Activated T-cell treated with anti-CD3 and anti-CD28 coated beads for 24 hours (primary cell): ENCODE measurements around the gene LNX1.
"Not testable (repeated sequence)": the region's sequence is repeated elsewhere in the genome, so short reads cannot be mapped to it uniquely, and the experiment has no call there.

Experiments used
- DNase-seq: peaks from one replicate; pipeline ENCODE4 v3.0.0-alpha.2; 2020; ENCODE audit warnings: low read depth

Gene LNX1

GRCh38 chr4:53490965-53491622 is 100.2 kb downstream of the LNX1 start:
- DNase-seq = no peak

DNA sequence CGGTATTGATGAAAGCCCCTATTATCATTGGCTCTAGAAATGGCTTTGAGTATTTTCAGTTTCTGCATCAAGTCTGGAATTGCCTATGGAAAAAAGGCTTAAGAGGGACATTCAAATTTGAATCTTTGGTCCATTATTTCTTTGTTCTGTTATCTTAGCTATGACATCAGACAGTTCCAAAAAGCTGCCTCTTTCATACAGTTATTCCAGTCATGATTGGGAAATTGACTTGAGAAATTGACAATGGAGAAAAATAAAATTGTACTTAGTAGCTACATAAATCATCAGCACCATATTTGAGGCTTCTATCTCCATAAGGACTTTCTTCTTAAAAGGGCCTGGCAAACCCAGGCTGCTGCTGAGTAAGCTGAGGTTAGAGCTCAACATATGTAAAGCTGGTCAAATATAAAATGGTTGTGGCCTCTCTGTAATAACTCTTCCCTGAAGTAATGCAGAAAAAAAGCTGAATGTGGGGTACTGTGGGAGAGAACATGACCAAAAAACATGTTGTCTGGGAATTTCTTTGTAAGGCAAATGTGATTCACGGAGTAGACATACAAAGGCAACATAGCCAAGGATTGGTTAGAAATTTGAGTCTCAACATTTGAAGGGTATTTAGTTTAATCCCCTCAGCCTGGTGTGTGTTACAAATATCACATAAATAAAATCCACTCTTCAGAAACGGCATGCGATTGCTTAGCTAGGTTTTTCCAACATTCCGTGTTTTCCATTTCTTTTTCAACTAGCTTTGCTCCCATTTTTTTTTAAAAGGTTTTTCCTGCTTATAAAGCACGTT is 100.9 kb downstream of the LNX1 start:
- DNase-seq = no peak

DNA sequence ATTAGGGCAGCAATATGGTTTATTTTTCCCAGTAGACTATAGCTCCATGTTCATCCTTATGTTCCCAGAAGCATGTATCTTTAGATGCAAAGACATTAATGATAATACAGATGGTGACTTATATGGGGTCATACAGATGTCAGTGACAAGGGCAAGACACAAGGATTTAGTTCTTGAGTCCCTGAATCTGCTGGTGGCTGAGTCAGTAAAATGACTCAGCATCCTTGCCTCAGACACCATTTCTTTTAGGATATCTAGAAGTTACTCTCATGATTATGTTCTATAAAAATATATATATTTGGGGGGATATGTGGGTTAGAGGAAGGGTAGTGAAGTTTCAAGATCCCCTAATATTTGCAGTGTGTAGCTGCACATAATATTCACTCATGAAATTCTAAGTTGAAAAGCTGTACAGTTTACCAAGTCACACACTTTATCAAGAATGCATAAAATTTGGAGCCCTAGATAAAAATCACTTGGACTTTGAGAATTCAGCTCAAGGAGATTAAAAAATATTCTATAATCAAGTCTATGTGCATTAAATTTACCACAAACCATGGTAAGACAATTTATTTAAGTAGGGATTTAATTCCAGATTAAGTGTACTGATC is 101.9 kb downstream of the LNX1 start:
- DNase-seq = no peak

DNA sequence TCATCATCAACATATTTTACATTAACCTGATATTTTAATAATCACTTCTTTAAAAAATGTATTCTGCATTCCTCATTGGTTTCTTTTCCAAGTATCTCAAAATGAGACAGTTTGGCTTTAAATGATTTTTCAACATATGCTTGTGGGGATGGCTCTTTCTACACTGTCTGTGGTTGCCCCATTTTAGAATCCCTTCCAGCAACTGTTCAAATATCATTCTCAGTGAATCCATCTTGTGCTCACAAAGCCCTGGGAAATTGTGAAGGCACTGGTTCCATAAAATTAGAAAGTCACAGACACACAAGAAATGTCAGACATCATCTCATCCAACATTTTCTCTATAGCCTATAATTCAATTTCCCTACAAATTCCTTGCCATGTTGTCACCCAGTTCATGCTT is 103.5 kb downstream of the LNX1 start:
- DNase-seq = no peak

GRCh38 chr4:53485658-53486040 is 105.6 kb downstream of the LNX1 start:
- no peak for DNase-seq

GRCh38 chr4:53484911-53485657 is 106.2 kb downstream of the LNX1 start:
- no peak for DNase-seq

GRCh38 chr4:53483250-53483649 is 108.0 kb downstream of the LNX1 start:
- DNase-seq = no peak

DNA sequence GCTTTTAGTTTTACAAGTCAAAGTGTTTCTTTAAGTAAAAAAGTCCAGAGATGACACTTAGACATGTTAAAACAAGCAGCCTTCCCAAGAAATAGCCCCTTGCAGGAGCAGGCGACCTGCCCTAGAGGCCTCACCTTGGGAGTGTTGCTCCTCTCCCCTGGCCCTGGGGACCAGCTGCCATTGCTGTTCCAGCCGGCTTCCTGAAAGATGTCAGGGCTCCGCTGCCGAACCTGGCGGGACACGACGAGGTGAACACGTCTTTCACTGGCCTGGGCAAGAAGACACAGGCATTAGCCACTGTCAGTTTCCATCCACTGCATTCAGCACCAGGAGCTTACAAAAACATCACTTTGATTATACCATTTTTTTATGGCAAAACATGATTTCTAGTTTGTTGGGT is 109.7 kb downstream of the LNX1 start:
- DNase-seq = no peak

GRCh38 chr4:53480909-53481308 is 110.4 kb downstream of the LNX1 start:
- DNase-seq = no peak

DNA sequence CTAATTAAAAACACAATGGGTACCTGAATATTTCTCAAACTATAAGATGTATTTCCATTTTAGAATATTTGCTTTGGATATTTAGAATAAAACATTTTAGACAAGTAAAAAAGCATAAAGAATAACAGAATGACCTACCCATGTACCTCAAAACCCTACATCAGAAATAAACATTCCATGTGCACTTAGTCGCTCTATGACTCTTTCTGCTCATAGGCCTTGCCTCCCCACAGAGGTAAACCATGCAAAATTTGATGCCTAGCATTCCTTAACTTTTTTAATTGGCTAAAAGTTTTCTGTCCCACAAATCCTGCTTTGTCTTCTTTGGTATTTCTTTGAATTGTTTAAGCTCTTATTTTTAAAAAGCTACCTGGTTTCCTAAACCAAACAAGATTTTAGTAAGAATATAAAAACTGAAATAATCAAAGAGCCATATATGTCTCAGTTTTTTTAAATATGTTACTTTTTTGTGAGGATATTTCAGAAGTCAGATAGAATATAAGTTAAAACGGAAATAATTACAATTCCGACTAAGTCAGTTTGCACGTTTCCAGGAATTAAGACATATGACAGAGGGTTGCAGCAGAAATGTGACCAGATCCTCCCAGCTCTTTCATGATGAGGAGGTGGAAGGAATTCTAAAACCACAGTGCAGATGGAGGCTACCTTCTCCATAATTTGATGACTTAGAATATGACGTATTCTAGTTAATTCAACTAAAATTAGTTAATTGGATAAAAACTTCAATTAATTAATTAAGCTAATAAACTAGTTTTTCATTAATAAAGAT is 111.4 kb downstream of the LNX1 start:
- DNase-seq = no peak

DNA sequence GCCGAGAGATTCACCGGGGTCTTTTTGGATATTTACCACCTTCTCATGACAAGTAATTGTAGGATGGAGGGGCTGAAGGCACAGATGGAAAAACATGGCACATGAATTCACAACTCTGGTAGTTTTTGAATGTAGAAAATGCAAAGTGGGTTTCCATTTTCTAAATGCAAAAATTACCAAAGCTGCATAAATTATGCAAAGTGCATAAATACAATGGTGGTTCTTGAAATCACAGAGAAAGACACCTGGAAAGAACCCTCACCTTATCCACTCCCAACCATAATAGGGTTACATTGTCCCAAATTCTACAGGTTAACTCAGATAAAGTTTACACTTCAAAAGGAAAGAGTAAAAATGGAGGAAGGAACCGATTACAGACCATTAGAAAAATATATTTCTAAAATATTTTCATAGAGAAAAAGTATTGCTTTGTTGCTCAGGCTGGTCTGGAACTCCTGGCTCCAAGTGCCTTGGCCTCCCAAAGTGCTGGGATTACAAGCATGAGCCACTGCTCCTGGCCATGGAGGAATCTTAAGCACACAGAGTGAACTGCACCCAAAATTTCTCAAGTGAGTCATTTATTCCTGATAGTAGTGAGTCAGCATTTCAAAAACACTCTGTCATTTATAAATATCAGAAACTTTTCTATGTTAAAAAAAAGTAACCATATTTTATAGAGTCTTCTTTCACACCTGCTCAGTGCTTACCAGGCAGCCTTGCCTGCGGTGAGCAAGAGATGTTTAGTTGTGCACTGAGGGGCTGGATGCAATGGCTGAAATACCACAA is 112.4 kb downstream of the LNX1 start:
- no peak for DNase-seq

- DNase-seq = no peak
Observed at GRCh38 chr4:53477636-53478035, 113.7 kb downstream of the LNX1 start.

GRCh38 chr4:53477038-53477565 is 114.2 kb downstream of the LNX1 start:
- DNase-seq = no peak

DNA sequence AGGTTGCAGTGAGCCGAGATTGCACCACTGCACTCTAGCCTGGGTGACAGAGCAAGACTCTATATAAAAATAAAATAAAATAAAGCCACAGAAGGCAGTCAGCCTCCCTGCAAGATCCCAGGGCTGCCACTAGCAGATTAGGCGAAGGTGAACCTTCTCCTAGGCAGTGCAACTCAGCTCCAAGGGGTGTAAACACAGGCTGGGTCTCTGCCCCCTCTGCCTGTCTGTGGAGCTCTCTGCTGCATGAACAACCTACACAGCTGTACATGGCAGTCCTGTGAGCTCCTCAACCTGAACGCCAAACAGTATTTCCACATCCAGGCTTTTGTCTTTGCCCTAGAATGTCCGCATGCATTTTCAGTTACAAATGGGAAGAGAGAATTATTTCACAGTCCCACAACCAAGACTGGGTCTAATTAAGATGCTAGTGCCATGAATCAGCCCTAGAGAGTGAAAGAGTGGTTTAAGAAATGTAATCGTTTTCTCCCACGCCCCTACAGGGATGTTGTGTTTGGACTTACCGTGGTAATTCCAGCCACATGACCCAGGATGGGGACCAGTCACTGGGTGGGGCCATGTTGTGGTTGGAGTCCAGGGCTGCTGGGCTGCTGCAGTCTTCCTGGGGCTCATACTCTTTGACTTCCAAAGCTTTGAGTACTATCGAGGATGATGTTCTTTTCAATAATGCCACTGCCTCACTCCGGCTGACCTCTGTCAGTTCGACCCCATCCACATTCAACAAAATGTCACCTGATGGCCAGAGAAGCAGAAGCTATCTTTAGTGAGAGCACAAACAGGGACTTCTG is 114.9 kb downstream of the LNX1 start:
- no peak for DNase-seq

DNA sequence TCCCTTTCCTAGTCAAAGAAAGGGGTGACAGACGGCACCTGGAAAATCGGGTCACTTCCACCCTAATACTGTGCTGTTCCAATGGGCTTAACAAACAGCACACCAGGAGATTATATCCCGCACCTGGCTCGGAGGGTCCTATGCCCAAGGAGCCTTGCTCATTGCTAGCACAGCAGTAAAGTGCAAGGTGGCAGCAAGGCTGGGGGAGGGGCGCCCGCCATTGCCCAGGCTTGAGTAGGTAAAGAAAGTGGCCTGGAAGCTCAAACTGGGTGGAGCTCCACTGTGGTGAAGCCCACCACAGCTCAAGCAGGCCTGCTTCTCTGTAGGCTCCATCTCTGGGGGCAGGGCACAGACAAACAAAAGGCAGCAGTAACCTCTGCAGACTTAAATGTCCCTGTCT is 124.7 kb downstream of the LNX1 start:
- DNase-seq = not testable (repeated sequence)

DNA sequence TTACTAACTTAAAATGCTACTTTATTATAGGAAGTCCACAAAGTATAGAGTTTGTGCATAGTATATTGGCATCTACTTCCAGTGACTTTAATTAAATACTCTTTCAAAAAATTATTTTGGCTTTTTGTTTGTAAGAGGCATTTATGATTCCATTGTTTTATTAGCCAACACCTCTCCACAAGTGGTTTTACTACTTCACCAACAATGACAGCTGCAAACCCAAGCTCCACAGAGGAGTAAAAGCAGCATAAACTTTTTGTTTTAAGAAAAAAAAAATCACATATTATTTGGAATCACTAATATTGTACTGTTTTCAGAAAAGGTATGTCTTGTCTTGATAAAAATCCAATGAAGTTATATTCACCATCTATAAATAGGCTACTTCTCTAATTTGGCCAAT is 125.4 kb downstream of the LNX1 start:
- DNase-seq = no peak

GRCh38 chr4:53465281-53465680 is 126.0 kb downstream of the LNX1 start:
- no peak for DNase-seq

- DNase-seq = no peak
Observed at GRCh38 chr4:53463340-53463739, 127.9 kb downstream of the LNX1 start.

- no peak for DNase-seq
Observed at GRCh38 chr4:53461244-53461643, 130.0 kb downstream of the LNX1 start.

DNA sequence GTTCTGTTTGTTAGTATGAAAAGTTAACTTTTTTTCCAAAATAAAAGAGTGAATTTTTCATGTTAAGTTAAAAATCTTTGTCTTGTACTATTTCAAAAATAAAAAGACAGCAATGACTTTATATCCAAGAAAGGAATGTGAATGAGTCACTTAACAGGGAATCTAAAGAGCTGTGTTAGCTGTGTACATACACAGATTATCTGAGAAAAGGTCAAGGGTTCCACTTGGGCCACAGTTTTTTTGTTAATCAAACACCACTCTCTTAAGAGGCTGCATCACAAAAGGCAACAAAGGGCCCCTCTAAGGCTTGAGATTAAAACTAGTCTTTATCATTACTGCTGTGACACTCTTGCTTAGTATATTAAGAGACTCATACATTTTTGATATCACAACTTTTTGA is 131.7 kb downstream of the LNX1 start:
- DNase-seq = no peak
